Right atrium auricular region (tissue), 2 donors: Measurements from ENCODE around the gene VAV1. TPM values are rescaled to one million over a fixed set of nuclear protein-coding genes. Genes with fewer than 3 reads are reported as not detected.

Experiments
- DNase-seq: peaks from one replicate; pipeline ENCODE4 v3.0.0-alpha.2; 2019; ENCODE audit warnings: low spot score
- H3K27ac ChIP-seq, 2 donors: fragments of 200-600 bp; sonication (generic); 1 replicate in 1 of 2; 2 replicates in 1 of 2; pipeline ENCODE4 v1.5.1; 2016 to 2019
- H3K27me3 ChIP-seq, 2 donors: fragments of 200-600 bp; sonication (generic); one replicate each; pipeline versions ENCODE4 v1.5.1 to v1.6.0; 2017 to 2019
- H3K36me3 ChIP-seq: fragments of 200-600 bp; sonication (generic); one replicate; pipeline ENCODE4 v1.5.1; 2016
- H3K4me1 ChIP-seq, 2 donors: fragments of 200-600 bp; sonication (generic); one replicate each; pipeline versions ENCODE4 v1.5.1 to v1.6.0; 2017 to 2019
- H3K4me3 ChIP-seq, 2 donors: fragments of 200-600 bp; sonication (generic); 1 replicate in 1 of 2; 2 replicates in 1 of 2; pipeline ENCODE4 v1.5.1; 2017 to 2019; ENCODE audit warnings: mild to moderate bottlenecking in 1 of 2, moderate library complexity in 1 of 2
- H3K9me3 ChIP-seq, 2 donors: fragments of 200-600 bp; sonication (generic); one replicate each; pipeline ENCODE4 v1.5.1; 2019
- total RNA-seq, 2 donors: library from RNA; depleted of rRNA; stranded (reverse); fragments of >200 nt; gene quantifications; one replicate each; pipeline ENCODE4 v1.1.0, GENCODE V29; 2016
- TF ChIP-seq, protein P1 (sequence below), 2 donors: fragments of 200-600 bp; sonication (generic); IDR thresholded peaks; one replicate each; pipeline ENCODE4 v1.5.1; 2019; ENCODE audit warnings: antibody characterized with exemption in 2 of 2

VAV1 gene
- total RNA-seq, 2 donors from 2014 or later = 0.52 to 1.4 TPM

DNA sequence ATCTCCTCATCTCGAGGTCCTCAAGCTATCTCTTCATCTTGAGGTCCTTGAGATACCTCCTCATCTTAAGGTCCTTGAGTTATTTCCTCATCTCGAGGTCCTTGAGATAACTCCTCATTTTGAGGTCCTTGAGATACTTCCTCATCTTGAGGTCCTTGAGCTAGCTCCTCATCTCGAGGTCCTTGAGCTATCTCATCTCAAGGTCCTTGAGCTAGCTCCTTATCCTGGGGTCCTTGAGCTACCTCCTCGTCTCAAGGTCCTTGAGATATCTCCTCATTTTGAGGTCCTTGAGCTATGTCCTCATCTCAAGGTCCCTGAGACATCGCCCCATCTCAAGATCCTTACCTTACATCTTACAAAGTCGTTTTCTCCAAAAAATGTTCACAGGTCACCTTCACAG, 18.7 kb downstream of the VAV1 start:
- no peak overlapping the region for H3K4me3 ChIP-seq
- TF ChIP-seq, protein P1, sequence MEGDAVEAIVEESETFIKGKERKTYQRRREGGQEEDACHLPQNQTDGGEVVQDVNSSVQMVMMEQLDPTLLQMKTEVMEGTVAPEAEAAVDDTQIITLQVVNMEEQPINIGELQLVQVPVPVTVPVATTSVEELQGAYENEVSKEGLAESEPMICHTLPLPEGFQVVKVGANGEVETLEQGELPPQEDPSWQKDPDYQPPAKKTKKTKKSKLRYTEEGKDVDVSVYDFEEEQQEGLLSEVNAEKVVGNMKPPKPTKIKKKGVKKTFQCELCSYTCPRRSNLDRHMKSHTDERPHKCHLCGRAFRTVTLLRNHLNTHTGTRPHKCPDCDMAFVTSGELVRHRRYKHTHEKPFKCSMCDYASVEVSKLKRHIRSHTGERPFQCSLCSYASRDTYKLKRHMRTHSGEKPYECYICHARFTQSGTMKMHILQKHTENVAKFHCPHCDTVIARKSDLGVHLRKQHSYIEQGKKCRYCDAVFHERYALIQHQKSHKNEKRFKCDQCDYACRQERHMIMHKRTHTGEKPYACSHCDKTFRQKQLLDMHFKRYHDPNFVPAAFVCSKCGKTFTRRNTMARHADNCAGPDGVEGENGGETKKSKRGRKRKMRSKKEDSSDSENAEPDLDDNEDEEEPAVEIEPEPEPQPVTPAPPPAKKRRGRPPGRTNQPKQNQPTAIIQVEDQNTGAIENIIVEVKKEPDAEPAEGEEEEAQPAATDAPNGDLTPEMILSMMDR (IDR thresholded peaks at IDR 0.05) = no peak
- H3K27ac ChIP-seq = no peak overlapping the region
- H3K27me3 ChIP-seq = no peaks in the 10 kb centered on the region
- H3K36me3 ChIP-seq = no peaks in the 10 kb centered on the region
- no peaks in the 10 kb centered on the region for H3K4me1 ChIP-seq
- H3K9me3 ChIP-seq = peaks cover 0 to 9% of the 10 kb centered on the region in 2 donors
- no peak for DNase-seq

DNA sequence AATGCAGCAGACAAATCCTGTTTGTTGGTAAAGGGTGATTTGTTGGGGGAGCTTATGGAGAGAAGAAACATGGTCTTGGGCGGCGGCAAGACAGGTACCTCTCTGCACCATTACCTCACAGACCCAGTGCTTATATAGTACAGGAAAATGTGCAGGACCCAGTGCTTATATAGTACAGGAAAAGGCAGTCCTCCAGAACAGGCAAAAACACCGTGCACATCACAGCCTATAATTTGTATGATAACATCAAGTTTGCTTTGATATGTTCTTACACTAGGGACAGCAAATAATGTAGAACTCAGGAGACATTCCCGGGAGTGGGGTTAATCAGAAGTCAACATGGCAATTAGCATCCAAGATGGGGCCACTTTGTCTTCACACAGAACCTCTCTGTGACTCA, 20.9 kb downstream of the VAV1 start:
- DNase-seq = no peak
- no peak overlapping the region for H3K27ac ChIP-seq
- H3K4me1 ChIP-seq = no peaks in the 10 kb centered on the region
- H3K36me3 ChIP-seq = no peaks in the 10 kb centered on the region
- TF ChIP-seq, protein P1 (IDR thresholded peaks at IDR 0.05) = no peak
- peaks cover 0 to 9% of the 10 kb centered on the region in 2 donors for H3K9me3 ChIP-seq
- H3K4me3 ChIP-seq = no peak overlapping the region
- no peaks in the 10 kb centered on the region for H3K27me3 ChIP-seq

DNA sequence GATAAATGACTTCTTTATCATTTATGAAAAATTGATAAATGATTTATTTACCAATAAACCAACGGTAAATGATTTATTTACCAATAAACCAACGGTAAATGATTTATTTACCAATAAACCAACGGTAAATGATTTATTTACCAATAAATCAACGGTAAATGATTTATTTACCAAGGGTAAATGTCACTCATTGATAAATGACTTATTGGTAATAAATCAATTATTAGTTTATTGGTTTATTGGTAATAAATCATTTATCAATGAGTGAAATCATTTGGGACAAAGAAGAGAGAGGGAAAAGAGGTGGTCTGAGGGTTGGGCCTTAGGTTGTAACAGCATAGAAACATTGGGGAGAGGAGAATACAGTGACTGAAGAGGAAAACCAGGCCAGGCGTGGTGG, 21.5 kb downstream of the VAV1 start:
- Histone ChIP-seq H3K4me1 (no peaks in the 10 kb centered on the region), H3K36me3 (no peaks in the 10 kb centered on the region), H3K27me3 (no peaks in the 10 kb centered on the region), H3K4me3 (no peak overlapping the region), H3K27ac (no peak overlapping the region), H3K9me3 (peaks cover 0 to 9% of the 10 kb centered on the region in 2 donors)
- TF ChIP-seq, protein P1 (IDR thresholded peaks at IDR 0.05) = no peak
- no peak for DNase-seq

DNA sequence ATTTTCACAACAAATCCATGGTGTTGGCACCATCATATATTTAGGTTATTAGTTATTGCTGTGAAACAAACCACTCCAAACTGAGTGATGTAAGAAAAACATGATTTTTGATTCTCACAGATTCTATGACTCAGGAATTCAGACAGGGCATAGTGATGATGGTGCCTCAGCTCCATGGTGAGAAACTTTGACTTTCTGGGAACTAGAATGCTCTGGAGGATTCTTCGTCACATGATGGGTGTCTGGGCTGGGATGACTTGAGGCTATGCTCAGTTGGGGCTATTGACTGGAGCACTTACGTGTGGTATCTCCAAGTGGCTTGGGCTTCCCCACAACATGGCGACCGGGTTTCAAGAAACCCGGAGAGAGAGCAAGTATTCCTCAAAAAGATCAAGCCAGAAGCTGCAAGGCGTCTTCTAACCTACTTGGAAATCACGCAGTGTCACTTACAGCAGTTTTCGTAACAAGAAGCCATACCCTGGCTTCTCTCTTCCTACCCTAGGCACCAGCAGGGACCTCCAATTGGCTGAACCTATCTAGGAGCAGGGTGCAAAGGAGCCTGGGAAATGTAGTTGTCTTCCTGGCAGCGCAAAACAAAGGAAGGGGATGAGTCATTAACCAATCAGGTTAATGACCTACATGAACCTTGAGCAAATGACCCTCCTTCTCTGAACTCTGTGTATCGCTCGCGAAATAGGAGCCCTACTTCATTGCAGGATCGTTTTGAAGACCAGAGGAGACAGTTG, 22.4 kb downstream of the VAV1 start:
- no peaks in the 10 kb centered on the region for H3K4me1 ChIP-seq
- H3K9me3 ChIP-seq = peaks cover 0 to 9% of the 10 kb centered on the region in 2 donors
- H3K27me3 ChIP-seq = no peaks in the 10 kb centered on the region
- no peak for DNase-seq
- no peak overlapping the region for H3K4me3 ChIP-seq
- no peaks in the 10 kb centered on the region for H3K36me3 ChIP-seq
- H3K27ac ChIP-seq = no peak overlapping the region
- TF ChIP-seq, protein P1 (IDR thresholded peaks at IDR 0.05) = no peak

DNA sequence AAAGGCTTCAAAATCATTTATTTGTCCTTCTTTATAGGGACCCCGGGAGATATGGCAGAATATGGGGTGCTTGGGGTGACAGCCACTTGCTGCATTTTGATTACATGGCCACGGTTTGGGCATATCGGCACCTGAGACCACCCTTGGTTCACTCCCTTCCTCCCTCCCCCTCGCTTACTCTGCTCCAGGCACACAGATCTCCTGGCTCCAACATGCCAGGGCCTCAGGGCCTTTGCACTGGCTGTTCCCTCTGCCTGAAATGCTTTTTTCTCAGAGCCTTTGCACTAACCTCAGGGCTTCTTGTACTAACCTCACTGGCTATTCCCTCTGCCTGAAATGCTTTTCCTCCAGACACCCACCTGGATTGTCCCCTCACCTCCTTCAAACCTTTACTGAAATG, 23.8 kb downstream of the VAV1 start:
- no peaks in the 10 kb centered on the region for H3K27me3 ChIP-seq
- H3K36me3 ChIP-seq = no peaks in the 10 kb centered on the region
- no peak overlapping the region for H3K4me3 ChIP-seq

More for the DNA sequence above, 23.8 kb downstream of the VAV1 start:
- peaks cover 0 to 9% of the 10 kb centered on the region in 2 donors for H3K9me3 ChIP-seq
- no peak overlapping the region for H3K27ac ChIP-seq
- no peak for DNase-seq
- TF ChIP-seq, protein P1 (IDR thresholded peaks at IDR 0.05) = no peak
- peaks cover 0 to 2% of the 10 kb centered on the region in 2 donors for H3K4me1 ChIP-seq
